DOHH2 (cell line): ENCODE results near the gene TGFB2.

ENCODE experiments used
- EZH2phosphoT487 ChIP-seq: fragments of 200-600 bp; sonication (generic); IDR thresholded peaks from 2 replicates; pipeline ENCODE4 v1.6.1; 2017; ENCODE audit warnings: borderline replicate concordance, mild to moderate bottlenecking, antibody characterized with exemption, low read length, moderate library complexity, mixed read lengths
- TF ChIP-seq, protein P1 (sequence below): fragments of 200-600 bp; sonication (generic); IDR thresholded peaks from one replicate; pipeline ENCODE4 v1.5.1; 2014; ENCODE audit warnings: antibody characterized with exemption, mild to moderate bottlenecking, low read depth, low read length; ENCODE audit not compliant: poor library complexity, severe bottlenecking

DNA sequence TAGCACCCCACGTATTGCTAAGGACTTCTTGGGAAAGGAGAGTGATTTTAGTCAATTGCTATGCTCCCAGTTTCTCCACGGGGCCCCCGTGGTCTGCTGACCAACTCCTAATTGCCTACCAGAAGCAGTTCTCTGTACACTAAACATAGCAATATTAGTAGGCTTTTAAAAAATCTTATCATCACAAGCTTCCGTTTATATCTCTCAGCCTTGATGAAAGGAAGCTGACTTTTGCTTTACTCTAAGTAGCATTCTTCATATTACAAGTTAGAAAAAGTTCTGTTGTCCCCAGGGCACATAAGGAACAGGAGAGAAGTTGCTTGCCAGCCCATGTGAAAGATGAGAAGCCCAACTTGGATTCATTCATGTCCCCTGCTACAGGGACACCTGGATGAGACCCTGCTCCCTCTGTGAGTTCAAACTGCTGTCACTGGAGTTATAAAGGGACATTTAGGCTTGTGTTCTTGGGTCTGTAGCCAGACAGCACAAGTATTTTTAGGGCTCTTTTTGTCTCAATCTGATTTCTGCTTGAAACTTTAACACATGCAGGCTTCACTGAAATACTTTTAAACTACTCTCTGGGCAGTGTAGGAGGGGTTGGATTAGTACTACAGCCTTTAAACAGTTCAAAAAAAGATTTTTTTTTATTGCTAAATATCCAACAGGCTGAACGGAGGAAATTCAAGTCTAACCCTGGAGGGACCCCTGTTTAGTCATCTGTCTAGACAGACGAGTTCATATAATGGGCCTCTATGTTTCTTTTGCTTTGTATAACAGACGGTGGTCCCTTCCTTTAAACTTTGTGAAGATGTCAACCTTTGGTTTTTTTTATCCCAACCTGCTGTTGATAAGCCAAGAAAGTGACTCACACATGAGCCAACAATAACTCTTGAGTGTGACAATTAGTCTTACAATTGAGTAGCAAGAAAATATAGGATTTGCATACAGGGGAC is 29.5 kb downstream of the TGFB2 start:
- TF ChIP-seq, protein P1, sequence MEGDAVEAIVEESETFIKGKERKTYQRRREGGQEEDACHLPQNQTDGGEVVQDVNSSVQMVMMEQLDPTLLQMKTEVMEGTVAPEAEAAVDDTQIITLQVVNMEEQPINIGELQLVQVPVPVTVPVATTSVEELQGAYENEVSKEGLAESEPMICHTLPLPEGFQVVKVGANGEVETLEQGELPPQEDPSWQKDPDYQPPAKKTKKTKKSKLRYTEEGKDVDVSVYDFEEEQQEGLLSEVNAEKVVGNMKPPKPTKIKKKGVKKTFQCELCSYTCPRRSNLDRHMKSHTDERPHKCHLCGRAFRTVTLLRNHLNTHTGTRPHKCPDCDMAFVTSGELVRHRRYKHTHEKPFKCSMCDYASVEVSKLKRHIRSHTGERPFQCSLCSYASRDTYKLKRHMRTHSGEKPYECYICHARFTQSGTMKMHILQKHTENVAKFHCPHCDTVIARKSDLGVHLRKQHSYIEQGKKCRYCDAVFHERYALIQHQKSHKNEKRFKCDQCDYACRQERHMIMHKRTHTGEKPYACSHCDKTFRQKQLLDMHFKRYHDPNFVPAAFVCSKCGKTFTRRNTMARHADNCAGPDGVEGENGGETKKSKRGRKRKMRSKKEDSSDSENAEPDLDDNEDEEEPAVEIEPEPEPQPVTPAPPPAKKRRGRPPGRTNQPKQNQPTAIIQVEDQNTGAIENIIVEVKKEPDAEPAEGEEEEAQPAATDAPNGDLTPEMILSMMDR, result no peak
- TF ChIP-seq EZH2phosphoT487, result no peak
